Activated CD8-positive, alpha-beta memory T cell treated with anti-CD3 and anti-CD28 coated beads, Interleukin-2, amount 50 U/mL, for 24 hours (primary cell): ENCODE results near the gene TCERG1.

Experiments used
- DNase-seq: peaks from one replicate; pipeline ENCODE4 v3.0.0-alpha.2; 2020; ENCODE audit errors: extremely low read depth

Gene TCERG1

GRCh38 chr5:146457431-146457830 lies 10.3 kb downstream of the TCERG1 start:
- DNase-seq = no peak

GRCh38 chr5:146458894-146459293 lies 11.8 kb downstream of the TCERG1 start:
- DNase-seq = no peak

GRCh38 chr5:146461319-146461718 lies 14.2 kb downstream of the TCERG1 start:
- no peak for DNase-seq

GRCh38 chr5:146463446-146463845 lies 16.3 kb downstream of the TCERG1 start:
- DNase-seq = no peak

GRCh38 chr5:146466521-146467349 lies 19.6 kb downstream of the TCERG1 start:
- DNase-seq = no peak

- DNase-seq = no peak
Observed at GRCh38 chr5:146467760-146468159, 20.6 kb downstream of the TCERG1 start.

- no peak for DNase-seq
Observed at GRCh38 chr5:146474065-146474464, 26.9 kb downstream of the TCERG1 start.

- no peak for DNase-seq
Observed at GRCh38 chr5:146475190-146475780, 28.2 kb downstream of the TCERG1 start.

- DNase-seq = no peak
Observed at GRCh38 chr5:146475906-146476305, 28.8 kb downstream of the TCERG1 start.

GRCh38 chr5:146482775-146483174 lies 35.6 kb downstream of the TCERG1 start:
- DNase-seq = no peak

- DNase-seq = no peak
Observed at GRCh38 chr5:146484714-146485391, 37.7 kb downstream of the TCERG1 start.

- DNase-seq = no peak
Observed at GRCh38 chr5:146490089-146490843, 43.1 kb downstream of the TCERG1 start.

- DNase-seq = no peak
Observed at GRCh38 chr5:146494656-146495055, 47.5 kb downstream of the TCERG1 start.

GRCh38 chr5:146499680-146500079 lies 52.5 kb downstream of the TCERG1 start:
- DNase-seq = no peak

GRCh38 chr5:146507428-146507827 lies 60.3 kb downstream of the TCERG1 start:
- no peak for DNase-seq

- DNase-seq = no peak
Observed at GRCh38 chr5:146510559-146511125, 63.5 kb downstream of the TCERG1 start.

GRCh38 chr5:146513462-146513861 lies 66.3 kb downstream of the TCERG1 start:
- no peak for DNase-seq

GRCh38 chr5:146514575-146514974 lies 67.4 kb downstream of the TCERG1 start:
- DNase-seq = no peak

- no peak for DNase-seq
Observed at GRCh38 chr5:146515473-146516150, 68.5 kb downstream of the TCERG1 start.

- no peak for DNase-seq
Observed at GRCh38 chr5:146516151-146516475, 69.0 kb downstream of the TCERG1 start, which contains the start of gene GPR151. GPR151 (minus strand) TSS chr5:146516190; CDS start chr5:146516113, 77 bp downstream.

- DNase-seq = no peak
Observed at GRCh38 chr5:146519554-146519953, 72.4 kb downstream of the TCERG1 start.
